Measurements from ENCODE around the gene EGF.

DNA sequence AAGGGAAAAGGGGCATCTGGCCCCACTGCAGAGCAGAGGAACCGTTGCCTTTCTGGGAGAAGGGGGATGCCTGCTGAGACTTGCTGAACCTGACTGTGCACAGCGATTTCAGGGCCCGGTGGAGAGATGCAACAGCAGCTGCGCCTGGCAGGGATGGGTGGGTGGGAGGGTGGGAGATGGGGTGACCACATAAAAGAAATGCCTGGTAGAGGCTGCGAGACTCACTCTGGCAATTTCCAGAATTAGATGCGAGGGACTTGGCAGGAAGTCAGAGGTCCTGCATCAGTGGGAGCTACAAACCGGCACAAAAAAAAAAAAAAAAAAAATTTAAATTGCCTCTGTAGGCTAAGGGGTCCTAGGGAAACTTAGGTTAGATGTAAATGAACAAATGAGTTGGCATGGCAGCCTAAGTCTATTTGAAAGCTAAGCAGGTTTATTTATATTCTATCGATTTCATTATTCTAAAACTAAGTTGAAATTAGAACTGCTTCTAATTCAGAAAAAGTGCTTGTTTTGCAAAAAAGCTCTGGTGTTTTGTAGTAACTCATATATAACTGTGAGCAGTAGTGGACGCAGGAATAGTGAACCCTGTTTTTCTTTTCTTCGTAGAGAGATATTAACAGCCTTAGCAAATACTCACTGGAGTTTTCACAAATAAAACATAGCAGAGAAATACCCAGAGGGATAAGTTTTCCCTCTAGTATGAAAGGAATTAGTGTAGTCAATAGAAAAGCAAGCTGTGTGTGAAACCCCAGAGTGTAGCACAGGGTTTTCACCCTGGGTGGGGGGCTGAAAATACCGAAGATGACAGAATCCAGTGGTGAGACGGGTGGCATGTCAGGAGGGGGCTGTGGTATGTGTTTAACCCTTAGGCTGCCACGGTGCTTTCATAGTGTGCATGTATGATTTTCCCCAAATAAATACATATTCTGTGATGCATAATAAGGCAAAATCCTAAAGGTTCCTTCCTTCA lies 130.1 kb downstream of the EGF start:
- TF ChIP-seq, protein P1, sequence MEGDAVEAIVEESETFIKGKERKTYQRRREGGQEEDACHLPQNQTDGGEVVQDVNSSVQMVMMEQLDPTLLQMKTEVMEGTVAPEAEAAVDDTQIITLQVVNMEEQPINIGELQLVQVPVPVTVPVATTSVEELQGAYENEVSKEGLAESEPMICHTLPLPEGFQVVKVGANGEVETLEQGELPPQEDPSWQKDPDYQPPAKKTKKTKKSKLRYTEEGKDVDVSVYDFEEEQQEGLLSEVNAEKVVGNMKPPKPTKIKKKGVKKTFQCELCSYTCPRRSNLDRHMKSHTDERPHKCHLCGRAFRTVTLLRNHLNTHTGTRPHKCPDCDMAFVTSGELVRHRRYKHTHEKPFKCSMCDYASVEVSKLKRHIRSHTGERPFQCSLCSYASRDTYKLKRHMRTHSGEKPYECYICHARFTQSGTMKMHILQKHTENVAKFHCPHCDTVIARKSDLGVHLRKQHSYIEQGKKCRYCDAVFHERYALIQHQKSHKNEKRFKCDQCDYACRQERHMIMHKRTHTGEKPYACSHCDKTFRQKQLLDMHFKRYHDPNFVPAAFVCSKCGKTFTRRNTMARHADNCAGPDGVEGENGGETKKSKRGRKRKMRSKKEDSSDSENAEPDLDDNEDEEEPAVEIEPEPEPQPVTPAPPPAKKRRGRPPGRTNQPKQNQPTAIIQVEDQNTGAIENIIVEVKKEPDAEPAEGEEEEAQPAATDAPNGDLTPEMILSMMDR (IDR thresholded peaks at IDR 0.05; ENCODE audit: low read depth, low read length) = no peak
- TF ChIP-seq POLR2A (IDR thresholded peaks at IDR 0.05; ENCODE audit: extremely low read depth, insufficient read length) = no peak
- TF ChIP-seq, protein P2, sequence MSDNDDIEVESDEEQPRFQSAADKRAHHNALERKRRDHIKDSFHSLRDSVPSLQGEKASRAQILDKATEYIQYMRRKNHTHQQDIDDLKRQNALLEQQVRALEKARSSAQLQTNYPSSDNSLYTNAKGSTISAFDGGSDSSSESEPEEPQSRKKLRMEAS (IDR thresholded peaks at IDR 0.05; ENCODE audit: low read depth, low read length) = no peak
- no peak for TF ChIP-seq MYC (IDR thresholded peaks at IDR 0.05; ENCODE audit: low read depth, low read length)
